ENCODE data around the gene MMP12. TPM values are rescaled to one million over a fixed set of nuclear protein-coding genes. Genes with fewer than 3 reads are reported as not detected.
A peak's percentile ranks its signal among the peaks of the same experiment; 100 is the strongest.

The MMP12 gene
- total and polyA plus RNA-seq, 3 donors from 2014 or later = 0.25 to 0.61 TPM; not detected in 1

DNA sequence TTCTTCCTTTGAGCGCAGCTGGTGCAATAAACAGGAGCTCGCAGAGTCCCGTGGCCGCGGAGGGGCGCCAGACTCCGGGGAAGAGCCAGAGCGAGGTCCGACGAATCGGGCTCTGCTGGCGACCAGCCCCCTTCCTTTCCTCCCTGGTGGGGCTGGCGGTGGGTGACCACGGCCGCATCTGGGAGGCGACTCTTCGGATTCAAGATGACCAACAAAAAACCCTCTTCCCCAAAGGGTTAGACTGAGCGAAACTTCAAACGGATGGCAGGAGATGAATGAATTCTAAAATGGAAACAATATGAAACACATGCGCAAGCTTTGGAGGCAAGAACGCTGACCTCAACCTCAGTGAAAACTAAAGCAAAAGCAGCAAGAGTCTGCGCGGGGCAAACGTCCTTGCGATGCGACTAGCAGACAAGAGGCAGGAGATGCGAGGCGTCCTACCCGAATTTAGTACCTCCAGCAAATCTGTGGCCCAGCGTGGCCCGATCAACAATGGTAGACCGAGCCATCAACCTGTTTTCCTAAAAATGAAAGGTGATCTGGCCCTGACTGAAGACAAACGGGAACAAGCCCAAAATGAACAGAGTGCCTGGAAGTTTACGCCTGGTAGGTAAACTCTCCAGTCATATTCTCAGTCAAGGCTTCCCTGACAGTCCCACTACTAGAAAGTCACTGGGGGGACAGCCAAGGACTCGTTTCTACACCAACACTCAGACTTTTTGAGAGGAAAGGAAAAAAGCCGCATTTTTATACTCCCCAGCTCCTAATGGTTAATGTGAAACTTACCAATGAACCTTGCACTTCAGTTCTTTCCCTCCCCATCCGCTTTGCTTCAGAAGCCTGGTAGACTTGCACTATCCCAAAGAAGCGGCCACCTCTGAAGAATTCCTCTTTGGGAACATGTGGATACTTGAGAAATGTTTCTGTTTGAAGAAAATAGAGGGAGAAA lies 43.0 kb downstream of the MMP12 start:
- no peaks in the 10 kb centered on the region for H3K27me3 ChIP-seq
- H3K36me3 ChIP-seq (ENCODE audit: low read depth, missing control alignments) = no peaks in the 10 kb centered on the region
- H3K9me3 ChIP-seq = no peaks in the 10 kb centered on the region
- H3K4me1 ChIP-seq = no peaks in the 10 kb centered on the region
- intact Hi-C loops (cut with DNase I; ENCODE audit: low total_unique reads) = no loop called here
- no peak overlapping the region for H3K27ac ChIP-seq
- TF ChIP-seq, protein P1, sequence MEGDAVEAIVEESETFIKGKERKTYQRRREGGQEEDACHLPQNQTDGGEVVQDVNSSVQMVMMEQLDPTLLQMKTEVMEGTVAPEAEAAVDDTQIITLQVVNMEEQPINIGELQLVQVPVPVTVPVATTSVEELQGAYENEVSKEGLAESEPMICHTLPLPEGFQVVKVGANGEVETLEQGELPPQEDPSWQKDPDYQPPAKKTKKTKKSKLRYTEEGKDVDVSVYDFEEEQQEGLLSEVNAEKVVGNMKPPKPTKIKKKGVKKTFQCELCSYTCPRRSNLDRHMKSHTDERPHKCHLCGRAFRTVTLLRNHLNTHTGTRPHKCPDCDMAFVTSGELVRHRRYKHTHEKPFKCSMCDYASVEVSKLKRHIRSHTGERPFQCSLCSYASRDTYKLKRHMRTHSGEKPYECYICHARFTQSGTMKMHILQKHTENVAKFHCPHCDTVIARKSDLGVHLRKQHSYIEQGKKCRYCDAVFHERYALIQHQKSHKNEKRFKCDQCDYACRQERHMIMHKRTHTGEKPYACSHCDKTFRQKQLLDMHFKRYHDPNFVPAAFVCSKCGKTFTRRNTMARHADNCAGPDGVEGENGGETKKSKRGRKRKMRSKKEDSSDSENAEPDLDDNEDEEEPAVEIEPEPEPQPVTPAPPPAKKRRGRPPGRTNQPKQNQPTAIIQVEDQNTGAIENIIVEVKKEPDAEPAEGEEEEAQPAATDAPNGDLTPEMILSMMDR (IDR thresholded peaks at IDR 0.05) = peak in 1 of 3 experiments; percentile 26
- TF ChIP-seq POLR2A (IDR thresholded peaks at IDR 0.05) = no peak
- 27 to 35% methylated on average over 38 of the region's 38 CpGs for WGBS, 2 donors
- peak; percentile 56 for DNase-seq
- peak overlapping the region in 1 of 2 donors; percentile 38 for H3K4me3 ChIP-seq

DNA sequence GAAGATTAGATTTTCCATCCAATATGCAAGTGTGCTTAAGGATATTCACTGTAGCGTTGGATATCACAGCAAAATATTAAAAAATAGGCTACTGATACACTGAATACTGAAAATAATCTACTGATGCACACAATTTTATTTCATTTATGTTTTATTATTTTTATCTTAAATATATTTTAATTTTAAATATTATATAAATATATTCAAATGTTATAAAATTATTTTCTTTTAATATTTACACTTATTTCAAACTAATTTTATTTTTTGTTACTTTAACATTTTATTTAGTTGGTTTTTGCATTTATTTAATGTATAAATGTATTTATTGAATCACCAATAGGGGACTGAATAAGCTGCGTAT lies 43.7 kb downstream of the MMP12 start:
- Histone ChIP-seq H3K27me3 (no peaks in the 10 kb centered on the region), H3K4me3 (peak overlapping the region in 1 of 2 donors; percentile 38), H3K4me1 (no peaks in the 10 kb centered on the region), H3K27ac (no peak overlapping the region), H3K36me3 (ENCODE audit: low read depth, missing control alignments) (no peaks in the 10 kb centered on the region), H3K9me3 (no peaks in the 10 kb centered on the region)
- intact Hi-C loops (cut with DNase I; ENCODE audit: low total_unique reads) = no loop called here
- no peak for TF ChIP-seq POLR2A (IDR thresholded peaks at IDR 0.05)
- TF ChIP-seq, protein P1 (IDR thresholded peaks at IDR 0.05) = no peak
- 40 to 47% methylated on average over 2 of the region's 2 CpGs for WGBS, 2 donors
- no peak for DNase-seq

DNA sequence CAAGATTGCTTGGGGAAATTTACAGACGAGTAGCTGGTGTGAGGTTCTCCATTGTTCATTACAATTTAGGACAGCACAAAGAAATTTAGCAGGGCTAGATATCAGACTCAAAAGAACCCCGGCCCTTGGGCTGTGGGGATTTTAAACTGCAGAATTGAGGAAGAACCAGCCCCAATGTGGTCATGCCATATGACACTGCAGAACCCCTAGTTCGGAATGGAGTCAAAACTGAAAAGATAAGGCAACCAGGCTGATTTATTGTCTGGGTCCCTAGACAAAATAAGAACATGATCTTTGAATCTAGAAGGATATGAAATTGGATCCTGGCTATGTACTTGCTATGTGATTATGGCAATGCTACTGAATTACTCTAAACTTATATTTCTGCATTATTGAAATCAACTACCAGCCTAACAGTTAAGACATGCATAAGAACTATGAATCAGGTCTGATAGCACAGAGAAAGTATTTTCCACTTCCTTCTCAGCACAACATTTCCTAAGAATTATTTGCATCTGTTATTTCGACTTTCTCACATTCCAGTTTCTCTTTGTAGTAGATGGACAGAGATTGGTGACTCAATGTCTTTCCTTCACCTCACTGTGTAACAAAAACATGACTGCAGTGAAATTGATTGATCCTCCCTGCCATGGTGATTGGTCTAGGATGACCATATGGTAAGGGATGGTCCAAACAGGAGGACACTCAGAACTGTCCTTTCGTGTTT lies 44.6 kb downstream of the MMP12 start:
- DNase-seq = no peak
- Histone ChIP-seq H3K27me3 (no peaks in the 10 kb centered on the region), H3K4me1 (no peaks in the 10 kb centered on the region), H3K27ac (no peak overlapping the region), H3K36me3 (ENCODE audit: low read depth, missing control alignments) (no peaks in the 10 kb centered on the region), H3K9me3 (no peaks in the 10 kb centered on the region), H3K4me3 (no peak overlapping the region)
- WGBS, 2 donors = 49 to 70% methylated on average over 5 of the region's 5 CpGs
- TF ChIP-seq, protein P1 (IDR thresholded peaks at IDR 0.05) = no peak
- TF ChIP-seq POLR2A (IDR thresholded peaks at IDR 0.05) = no peak
- intact Hi-C loops (cut with DNase I; ENCODE audit: low total_unique reads) = no loop called here

DNA sequence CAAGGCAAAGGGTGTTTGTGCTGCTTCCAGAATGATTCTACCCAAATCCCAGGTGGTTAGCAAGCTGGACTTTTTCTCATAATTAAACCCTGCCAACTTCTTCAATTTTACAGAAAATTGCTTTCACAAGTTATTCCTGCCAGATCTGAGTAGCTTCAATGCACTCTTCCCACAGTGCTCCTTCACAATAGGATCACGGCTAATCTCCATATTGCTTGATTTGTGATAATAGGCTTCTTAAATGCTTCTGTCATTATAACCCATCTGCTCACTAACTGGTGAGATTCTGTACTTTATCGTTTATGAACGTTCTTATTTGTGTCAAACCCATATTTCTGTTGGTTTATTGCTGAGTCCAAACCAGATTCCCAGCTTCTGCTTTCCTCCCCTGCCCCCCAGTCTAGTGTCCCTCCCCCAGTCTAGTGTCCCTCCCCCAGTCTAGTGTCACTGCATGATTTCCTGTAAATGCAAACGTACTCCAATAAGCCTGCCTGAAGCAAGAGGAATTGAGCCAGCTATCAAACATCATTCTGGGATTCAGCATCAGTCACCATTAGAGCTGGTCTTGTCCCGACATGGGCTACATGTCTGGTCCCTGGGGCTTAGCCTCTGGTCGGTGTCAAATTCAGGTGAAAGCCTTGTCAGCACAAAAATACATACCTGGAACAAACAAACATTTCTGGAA lies 45.3 kb downstream of the MMP12 start:
- intact Hi-C loops (cut with DNase I; ENCODE audit: low total_unique reads) = no loop called here
- WGBS, 2 donors = 54 to 66% methylated on average over 6 of the region's 6 CpGs

More for the DNA sequence above, 45.3 kb downstream of the MMP12 start:
- no peaks in the 10 kb centered on the region for H3K36me3 ChIP-seq (ENCODE audit: low read depth, missing control alignments)
- H3K4me1 ChIP-seq = no peaks in the 10 kb centered on the region
- no peaks in the 10 kb centered on the region for H3K27me3 ChIP-seq
- H3K27ac ChIP-seq = no peak overlapping the region
- DNase-seq = no peak
- no peak overlapping the region for H3K4me3 ChIP-seq
- TF ChIP-seq, protein P1 (IDR thresholded peaks at IDR 0.05) = no peak
- TF ChIP-seq POLR2A (IDR thresholded peaks at IDR 0.05) = no peak
- no peaks in the 10 kb centered on the region for H3K9me3 ChIP-seq

Measured in testis (tissue), 3 donors.